WTC11 (cell line): ENCODE results near the gene GRK7.

Experiments used
- CREB1 ChIP-seq: sonication (generic); formaldehyde crosslinking; IDR thresholded peaks from 2 replicates; pipeline ENCODE4 v1.8.0; 2023; ENCODE audit warnings: mild to moderate bottlenecking, missing genetic modification reagents
- GABPB1 ChIP-seq: sonication (generic); formaldehyde crosslinking; IDR thresholded peaks from 2 replicates; pipeline ENCODE4 v1.8.1; 2023; ENCODE audit warnings: mild to moderate bottlenecking, missing genetic modification reagents
- NFE2L1 ChIP-seq: sonication (generic); formaldehyde crosslinking; IDR thresholded peaks from 2 replicates; pipeline ENCODE4 v1.8.1; 2023; ENCODE audit warnings: missing genetic modification reagents
- ZNF416 ChIP-seq: fragments of 250-450 bp; sonication (Bioruptor Pico); IDR thresholded peaks from 2 replicates; pipeline ENCODE4 v1.9.0; 2021; ENCODE audit warnings: mild to moderate bottlenecking, inconsistent platforms
- TF ChIP-seq, protein P1 (sequence below): sonication (generic); formaldehyde crosslinking; IDR thresholded peaks from 2 replicates; pipeline ENCODE4 v1.8.1; 2022; ENCODE audit warnings: low read depth, missing genetic modification reagents, borderline replicate concordance
- TF ChIP-seq, protein P2 (sequence below): fragments of 200-600 bp; IDR thresholded peaks from 2 replicates; pipeline ENCODE4 v1.8.0; 2022; ENCODE audit warnings: antibody characterized with exemption
- TF ChIP-seq, protein P3 (sequence below): sonication (generic); formaldehyde crosslinking; IDR thresholded peaks from 2 replicates; pipeline ENCODE4 v1.8.1; 2023; ENCODE audit warnings: mild to moderate bottlenecking, missing genetic modification reagents, moderate library complexity

DNA sequence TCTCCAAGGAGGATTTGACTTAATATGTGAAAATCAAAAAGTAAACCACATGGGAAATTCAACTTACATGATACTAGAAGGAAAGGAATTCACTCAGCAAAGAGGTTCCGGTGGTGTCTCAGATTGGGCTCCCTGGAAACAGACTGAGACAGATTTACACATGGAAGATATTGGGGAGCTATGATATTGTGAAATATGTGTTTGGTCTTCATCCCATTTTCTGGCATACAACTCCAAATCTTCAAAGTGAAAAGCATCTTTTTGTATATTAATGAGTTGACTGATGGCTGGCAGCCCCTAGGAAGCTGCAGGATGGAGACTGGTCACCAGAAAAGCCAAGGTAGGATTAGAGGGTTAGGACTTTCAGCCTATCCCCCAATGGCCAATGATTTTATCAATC lies 29.3 kb downstream of the GRK7 start:
- TF ChIP-seq, protein P1, sequence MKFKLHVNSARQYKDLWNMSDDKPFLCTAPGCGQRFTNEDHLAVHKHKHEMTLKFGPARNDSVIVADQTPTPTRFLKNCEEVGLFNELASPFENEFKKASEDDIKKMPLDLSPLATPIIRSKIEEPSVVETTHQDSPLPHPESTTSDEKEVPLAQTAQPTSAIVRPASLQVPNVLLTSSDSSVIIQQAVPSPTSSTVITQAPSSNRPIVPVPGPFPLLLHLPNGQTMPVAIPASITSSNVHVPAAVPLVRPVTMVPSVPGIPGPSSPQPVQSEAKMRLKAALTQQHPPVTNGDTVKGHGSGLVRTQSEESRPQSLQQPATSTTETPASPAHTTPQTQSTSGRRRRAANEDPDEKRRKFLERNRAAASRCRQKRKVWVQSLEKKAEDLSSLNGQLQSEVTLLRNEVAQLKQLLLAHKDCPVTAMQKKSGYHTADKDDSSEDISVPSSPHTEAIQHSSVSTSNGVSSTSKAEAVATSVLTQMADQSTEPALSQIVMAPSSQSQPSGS = no peak
- TF ChIP-seq, protein P2, sequence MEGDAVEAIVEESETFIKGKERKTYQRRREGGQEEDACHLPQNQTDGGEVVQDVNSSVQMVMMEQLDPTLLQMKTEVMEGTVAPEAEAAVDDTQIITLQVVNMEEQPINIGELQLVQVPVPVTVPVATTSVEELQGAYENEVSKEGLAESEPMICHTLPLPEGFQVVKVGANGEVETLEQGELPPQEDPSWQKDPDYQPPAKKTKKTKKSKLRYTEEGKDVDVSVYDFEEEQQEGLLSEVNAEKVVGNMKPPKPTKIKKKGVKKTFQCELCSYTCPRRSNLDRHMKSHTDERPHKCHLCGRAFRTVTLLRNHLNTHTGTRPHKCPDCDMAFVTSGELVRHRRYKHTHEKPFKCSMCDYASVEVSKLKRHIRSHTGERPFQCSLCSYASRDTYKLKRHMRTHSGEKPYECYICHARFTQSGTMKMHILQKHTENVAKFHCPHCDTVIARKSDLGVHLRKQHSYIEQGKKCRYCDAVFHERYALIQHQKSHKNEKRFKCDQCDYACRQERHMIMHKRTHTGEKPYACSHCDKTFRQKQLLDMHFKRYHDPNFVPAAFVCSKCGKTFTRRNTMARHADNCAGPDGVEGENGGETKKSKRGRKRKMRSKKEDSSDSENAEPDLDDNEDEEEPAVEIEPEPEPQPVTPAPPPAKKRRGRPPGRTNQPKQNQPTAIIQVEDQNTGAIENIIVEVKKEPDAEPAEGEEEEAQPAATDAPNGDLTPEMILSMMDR = no peak
- TF ChIP-seq CREB1 (no peak), GABPB1 (CRISPR knock-in tag) (no peak), ZNF416 (CRISPR knock-in tag) (no peak), NFE2L1 (CRISPR knock-in tag) (no peak)
- TF ChIP-seq, protein P3, sequence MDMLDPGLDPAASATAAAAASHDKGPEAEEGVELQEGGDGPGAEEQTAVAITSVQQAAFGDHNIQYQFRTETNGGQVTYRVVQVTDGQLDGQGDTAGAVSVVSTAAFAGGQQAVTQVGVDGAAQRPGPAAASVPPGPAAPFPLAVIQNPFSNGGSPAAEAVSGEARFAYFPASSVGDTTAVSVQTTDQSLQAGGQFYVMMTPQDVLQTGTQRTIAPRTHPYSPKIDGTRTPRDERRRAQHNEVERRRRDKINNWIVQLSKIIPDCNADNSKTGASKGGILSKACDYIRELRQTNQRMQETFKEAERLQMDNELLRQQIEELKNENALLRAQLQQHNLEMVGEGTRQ = no peak
